D721Med (cell line): ENCODE measurements around the gene FLVCR1.
"Not testable (repeated sequence)": the region's sequence is repeated elsewhere in the genome, so short reads cannot be mapped to it uniquely, and the experiment has no call there.

Experiments used
- DNase-seq: peaks from one replicate; pipeline ENCODE4 v3.0.0; 2011; ENCODE audit warnings: low spot score; ENCODE audit not compliant: insufficient read length
- FAIRE-seq: peaks from 2 replicates; lab custom pipeline; 2011; peaks lifted over from hg19 to GRCh38; lab: Jason Lieb, UNC
- TF ChIP-seq, protein P1 (sequence below): IDR thresholded peaks from 2 replicates; pipeline ENCODE4 v1.5.1; 2012; ENCODE audit warnings: mild to moderate bottlenecking, control low read depth; ENCODE audit not compliant: insufficient read depth; ENCODE audit errors: missing control alignments

Gene FLVCR1

DNA sequence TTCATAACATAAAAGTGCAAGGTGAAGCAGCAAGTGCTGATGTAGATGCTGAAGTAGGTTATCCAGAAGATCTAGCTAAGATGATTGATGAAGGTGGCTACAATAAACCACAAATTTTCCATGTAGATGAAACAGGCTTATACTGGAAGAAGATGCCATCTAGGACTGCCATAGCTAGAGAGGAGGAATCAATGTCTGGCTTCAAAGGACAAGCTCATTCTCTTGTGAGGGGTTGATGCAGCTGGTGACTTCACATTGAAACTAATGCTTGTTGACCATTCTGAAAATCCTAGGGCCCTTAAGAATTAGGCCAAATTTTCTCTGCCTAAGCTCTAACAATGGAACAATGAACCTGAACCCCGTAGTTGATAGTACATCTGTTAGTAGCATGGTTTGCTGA is 34.0 kb downstream of the FLVCR1 start:
- FAIRE-seq (no peak), DNase-seq (no peak)

DNA sequence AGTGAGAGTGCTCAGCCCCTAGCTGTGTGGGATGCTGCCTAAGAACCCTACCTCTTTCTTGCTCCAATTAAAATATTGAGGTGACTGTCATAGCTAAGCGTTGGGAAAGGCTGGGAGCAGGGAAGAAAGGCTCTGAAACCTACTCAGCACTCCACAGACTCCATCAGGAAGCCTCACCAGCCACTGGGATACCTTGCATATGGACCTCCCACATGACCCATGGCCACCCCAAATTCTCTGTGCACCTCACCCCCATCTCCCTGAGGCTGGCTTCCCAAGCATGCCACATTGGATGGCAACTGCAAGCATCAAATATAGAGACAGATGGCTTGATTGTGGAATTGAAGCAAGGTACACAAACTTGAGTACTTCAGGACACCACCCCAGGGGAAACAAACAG is 41.8 kb downstream of the FLVCR1 start:
- TF ChIP-seq, protein P1, sequence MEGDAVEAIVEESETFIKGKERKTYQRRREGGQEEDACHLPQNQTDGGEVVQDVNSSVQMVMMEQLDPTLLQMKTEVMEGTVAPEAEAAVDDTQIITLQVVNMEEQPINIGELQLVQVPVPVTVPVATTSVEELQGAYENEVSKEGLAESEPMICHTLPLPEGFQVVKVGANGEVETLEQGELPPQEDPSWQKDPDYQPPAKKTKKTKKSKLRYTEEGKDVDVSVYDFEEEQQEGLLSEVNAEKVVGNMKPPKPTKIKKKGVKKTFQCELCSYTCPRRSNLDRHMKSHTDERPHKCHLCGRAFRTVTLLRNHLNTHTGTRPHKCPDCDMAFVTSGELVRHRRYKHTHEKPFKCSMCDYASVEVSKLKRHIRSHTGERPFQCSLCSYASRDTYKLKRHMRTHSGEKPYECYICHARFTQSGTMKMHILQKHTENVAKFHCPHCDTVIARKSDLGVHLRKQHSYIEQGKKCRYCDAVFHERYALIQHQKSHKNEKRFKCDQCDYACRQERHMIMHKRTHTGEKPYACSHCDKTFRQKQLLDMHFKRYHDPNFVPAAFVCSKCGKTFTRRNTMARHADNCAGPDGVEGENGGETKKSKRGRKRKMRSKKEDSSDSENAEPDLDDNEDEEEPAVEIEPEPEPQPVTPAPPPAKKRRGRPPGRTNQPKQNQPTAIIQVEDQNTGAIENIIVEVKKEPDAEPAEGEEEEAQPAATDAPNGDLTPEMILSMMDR, result no peak
- DNase-seq (no peak), FAIRE-seq (no peak)

More for the DNA sequence above, 34.0 kb downstream of the FLVCR1 start:
- TF ChIP-seq, protein P1, result no peak

DNA sequence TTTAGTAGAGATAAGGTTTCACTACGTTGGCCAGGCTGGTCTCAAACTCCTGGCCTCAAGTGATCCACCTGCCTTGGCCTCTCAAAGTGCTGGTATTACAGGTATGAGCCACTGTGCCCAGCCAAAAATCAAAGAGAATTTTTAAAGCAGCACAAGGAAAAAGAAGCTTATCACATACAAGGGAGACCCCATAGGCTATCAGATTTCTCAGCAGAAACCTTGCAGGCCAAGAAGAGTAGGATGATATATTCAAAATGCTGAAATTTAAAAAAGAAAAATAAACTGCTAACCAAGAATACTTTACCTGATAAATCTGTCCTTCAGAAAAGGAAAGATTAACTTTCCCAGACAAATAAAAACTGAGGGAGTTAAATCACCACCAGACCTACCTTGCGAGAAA is 43.2 kb downstream of the FLVCR1 start:
- FAIRE-seq (peak; percentile 68), DNase-seq (no peak)
- TF ChIP-seq, protein P1, result no peak

DNA sequence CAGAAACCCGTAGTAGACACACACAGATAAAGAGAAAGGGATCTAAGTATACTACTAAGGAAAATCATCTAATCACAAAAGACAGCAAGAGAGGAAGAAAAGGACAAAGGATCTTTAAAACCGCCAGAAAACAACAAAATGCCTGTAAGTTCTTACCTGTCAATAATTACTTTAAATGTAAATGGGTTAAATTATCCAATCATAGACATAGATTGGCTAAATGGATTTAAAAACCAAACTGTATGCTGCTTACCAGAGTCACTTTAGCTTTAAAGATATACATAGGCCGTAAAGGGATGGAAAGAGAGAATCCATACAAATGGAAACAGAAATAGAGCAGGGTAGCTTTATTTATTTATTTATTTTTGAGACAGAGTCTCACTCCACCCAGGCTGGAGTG is 44.0 kb downstream of the FLVCR1 start:
- TF ChIP-seq, protein P1, result no peak
- FAIRE-seq (peak; percentile 16), DNase-seq (no peak)

DNA sequence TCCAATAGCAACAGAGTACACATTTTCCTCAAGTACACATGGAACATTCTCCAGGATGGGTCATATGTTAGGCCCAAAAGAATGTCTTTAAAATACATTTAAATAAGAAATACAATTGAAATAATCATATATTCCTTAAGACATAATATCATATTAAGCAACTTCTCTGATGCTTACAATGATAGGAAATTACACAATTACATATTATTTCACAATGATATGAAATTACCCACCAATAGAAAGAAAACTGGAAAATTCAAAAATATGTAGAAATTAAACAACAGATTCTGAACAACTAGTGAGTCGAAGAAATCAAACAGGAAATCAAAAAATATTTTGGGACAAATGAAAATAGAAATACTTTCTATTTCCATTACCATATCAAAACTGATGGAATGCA is 45.6 kb downstream of the FLVCR1 start:
- TF ChIP-seq, protein P1, result no peak
- DNase-seq (no peak), FAIRE-seq (no peak)

DNA sequence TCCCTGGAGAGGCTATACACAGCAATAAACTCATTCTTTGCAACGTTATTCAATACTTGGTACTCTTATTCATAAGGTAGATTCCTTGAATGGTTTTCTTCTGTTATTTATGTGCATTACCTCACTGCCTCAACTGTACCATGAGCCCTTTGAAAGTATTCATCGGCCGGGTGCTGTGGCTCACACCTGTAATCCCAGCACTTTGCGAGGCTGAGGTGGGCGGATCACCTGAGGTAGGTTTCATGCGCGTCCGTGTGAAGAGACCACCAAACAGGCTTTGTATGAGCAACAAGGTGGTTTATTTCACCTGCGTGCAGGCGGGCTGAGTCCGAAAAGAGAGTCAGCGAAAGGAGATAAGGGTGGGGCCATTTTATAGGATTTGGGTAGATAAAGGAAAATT is 50.0 kb downstream of the FLVCR1 start:
- not testable (repeated sequence) for DNase-seq, FAIRE-seq

DNA sequence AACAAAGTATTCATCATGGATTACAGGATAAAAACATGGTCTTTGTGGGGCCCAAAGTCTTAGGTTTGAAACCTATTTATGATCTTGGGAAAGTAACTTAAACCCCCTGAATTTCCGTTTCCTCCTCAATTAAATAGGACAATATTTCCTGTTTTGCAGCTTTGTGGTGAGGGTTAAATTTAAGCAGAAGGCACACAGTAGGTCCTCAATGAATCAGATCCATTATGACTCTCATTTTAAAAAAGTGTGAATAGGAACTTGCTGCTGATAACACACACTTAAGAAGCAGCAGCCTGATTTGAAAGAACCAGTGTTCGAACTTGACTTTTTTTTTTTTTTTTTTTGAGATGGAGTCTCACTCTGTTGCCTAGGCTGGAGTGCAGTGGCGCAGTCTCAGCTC is 50.9 kb downstream of the FLVCR1 start:
- FAIRE-seq, result no peak

DNA sequence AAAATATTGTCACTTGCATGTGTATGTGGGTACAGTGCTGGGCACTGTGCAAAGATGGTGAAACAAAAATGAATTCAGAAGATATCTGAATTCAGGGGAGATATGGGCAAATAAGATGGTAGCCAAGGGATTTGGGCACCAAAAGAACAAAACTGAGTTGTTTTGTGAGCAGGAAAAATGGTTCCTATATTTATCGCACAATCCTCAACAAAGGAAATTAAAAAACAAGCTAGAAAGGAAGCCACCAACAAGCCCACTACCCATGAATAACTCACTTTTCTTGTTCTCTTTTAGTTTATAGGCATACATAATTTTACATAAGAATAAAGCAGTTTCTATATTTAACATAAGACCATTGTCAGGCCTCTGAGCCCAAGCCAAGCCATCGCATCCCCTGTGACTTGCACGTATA is 51.6 kb downstream of the FLVCR1 start:
- TF ChIP-seq, protein P1, result no peak
- DNase-seq, result no peak
- FAIRE-seq, result no peak

More for the DNA sequence above, 50.9 kb downstream of the FLVCR1 start:
- no peak for DNase-seq
- TF ChIP-seq, protein P1, result no peak

DNA sequence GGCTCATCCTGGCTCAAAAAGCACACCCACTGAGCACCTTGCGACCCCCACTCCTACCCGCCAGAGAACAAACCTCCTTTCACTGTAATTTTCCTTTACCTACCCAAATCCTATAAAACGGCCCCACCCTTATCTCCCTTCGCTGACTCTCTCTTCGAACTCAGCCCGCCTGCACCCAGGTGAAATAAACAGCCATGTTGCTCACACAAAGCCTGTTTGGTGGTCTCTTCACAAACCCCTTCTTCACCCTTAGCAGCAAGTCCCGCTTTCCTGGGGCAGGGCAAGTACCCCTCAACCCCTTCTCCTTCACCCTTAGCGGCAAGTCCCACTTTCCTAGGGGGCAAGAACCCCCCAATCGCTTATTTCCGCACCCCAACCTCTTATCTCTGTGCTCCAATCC is 52.1 kb downstream of the FLVCR1 start:
- not testable (repeated sequence) for FAIRE-seq, DNase-seq

DNA sequence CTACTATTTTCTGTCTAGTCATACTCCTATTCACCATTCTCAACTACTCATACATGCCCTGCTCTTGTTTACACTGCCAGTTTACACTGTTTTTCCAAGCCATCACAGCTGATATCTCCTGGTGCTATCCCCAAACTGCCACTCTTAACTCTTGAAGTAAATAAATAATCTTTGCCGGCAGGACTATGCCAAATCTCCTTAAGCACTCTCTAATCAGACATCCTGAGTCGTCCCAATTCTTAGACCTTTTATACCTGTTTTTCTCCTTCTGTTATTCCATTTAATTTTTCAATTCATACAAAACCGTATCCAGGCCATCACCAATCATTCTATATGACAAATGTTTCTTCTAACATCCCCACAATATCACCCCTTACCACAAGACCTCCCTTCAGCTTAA is 55.6 kb downstream of the FLVCR1 start:
- not testable (repeated sequence) for FAIRE-seq, DNase-seq

DNA sequence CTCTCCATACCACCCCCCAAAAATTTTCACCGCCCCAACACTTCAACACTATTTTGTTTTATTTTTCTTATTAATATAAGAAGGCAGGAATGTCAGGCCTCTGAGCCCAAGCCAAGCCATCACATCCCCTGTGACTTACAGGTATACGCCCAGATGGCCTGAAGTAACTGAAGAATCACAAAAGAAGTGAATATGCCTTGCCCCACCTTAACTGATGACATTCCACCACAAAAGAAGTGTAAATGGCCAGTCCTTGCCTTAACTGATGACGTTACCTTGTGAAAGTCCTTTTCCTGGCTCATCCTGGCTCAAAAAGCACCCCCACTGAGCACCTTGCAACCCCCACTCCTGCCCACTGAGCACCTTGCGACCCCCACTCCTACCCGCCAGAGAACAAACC is 56.0 kb downstream of the FLVCR1 start:
- DNase-seq, FAIRE-seq: not testable (repeated sequence)
